Stimulated activated CD4-positive, alpha-beta T cell treated with anti-CD3 and anti-CD28 coated beads, Interleukin-15, amount 100 ng/mL, for 1 hour (primary cell): ENCODE results near the gene COL24A1.
"Not testable (repeated sequence)": the region's sequence is repeated elsewhere in the genome, so short reads cannot be mapped to it uniquely, and the experiment has no call there.

Experiments
- DNase-seq, 2 donors: peaks; one replicate each; pipeline ENCODE4 v3.0.0-alpha.2; 2020; ENCODE audit warnings: low read depth in 1 of 2, low spot score in 1 of 2

Gene COL24A1

GRCh38 chr1:86153836-86154235, 2.7 kb downstream of the COL24A1 start:
- DNase-seq: no peak

GRCh38 chr1:86152887-86153286, 3.7 kb downstream of the COL24A1 start:
- DNase-seq: no peak

DNA sequence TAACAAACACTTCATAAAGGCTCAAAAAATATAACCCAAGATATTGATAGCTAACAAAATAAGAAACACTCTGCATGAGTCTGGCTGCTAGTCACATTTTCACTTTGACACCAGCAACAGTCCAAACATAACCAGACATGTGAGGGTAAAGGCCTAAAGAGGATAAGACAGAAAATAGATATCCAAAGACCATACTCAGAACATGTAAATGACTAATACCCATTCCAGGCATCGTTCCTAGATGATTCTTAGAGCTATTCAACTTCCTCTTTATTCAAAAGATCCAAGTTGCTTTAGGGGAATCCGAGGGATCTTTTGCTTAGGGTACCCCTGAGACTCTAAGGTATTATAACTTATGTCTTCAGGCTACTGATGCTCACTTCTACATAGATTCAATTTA, 5.1 kb downstream of the COL24A1 start:
- no peak for DNase-seq

- DNase-seq: no peak
Observed at GRCh38 chr1:86150553-86151055, 6.0 kb downstream of the COL24A1 start.

GRCh38 chr1:86149591-86149990, 7.0 kb downstream of the COL24A1 start:
- no peak for DNase-seq

- no peak for DNase-seq
Observed at GRCh38 chr1:86147755-86148154, 8.8 kb downstream of the COL24A1 start.

GRCh38 chr1:86146566-86146965, 10.0 kb downstream of the COL24A1 start:
- no peak for DNase-seq

GRCh38 chr1:86140281-86140880, 16.2 kb downstream of the COL24A1 start:
- DNase-seq: no peak

GRCh38 chr1:86138746-86139145, 17.8 kb downstream of the COL24A1 start:
- DNase-seq: no peak

DNA sequence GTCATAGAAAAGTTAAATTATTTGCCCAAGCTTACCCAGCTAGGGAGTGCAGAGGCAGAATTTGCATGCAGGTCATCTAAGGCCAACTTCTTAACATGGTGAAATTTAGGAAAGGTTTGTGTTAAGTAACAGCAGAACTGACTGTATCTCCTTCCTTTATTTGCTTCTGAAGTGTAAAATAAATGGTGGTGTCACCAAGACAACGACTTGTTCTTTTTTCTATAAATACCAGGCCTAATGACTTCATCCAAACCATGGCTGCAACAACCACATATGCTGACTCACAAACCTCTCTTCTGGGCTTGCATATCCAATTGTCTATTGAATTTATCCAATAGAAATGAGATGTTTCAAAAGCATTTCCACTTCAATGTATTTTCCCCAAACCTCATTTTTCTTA, 19.1 kb downstream of the COL24A1 start:
- no peak for DNase-seq

- DNase-seq: no peak
Observed at GRCh38 chr1:86119214-86119764, 37.3 kb downstream of the COL24A1 start.

- DNase-seq: no peak
Observed at GRCh38 chr1:86114816-86115400, 41.7 kb downstream of the COL24A1 start.

- DNase-seq: no peak
Observed at GRCh38 chr1:86114236-86114635, 42.3 kb downstream of the COL24A1 start.

GRCh38 chr1:86111590-86111989, 45.0 kb downstream of the COL24A1 start:
- DNase-seq: not testable (repeated sequence)

GRCh38 chr1:86110451-86111129, 46.0 kb downstream of the COL24A1 start:
- DNase-seq: no peak

- DNase-seq: no peak
Observed at GRCh38 chr1:86105533-86105866, 51.1 kb downstream of the COL24A1 start.

DNA sequence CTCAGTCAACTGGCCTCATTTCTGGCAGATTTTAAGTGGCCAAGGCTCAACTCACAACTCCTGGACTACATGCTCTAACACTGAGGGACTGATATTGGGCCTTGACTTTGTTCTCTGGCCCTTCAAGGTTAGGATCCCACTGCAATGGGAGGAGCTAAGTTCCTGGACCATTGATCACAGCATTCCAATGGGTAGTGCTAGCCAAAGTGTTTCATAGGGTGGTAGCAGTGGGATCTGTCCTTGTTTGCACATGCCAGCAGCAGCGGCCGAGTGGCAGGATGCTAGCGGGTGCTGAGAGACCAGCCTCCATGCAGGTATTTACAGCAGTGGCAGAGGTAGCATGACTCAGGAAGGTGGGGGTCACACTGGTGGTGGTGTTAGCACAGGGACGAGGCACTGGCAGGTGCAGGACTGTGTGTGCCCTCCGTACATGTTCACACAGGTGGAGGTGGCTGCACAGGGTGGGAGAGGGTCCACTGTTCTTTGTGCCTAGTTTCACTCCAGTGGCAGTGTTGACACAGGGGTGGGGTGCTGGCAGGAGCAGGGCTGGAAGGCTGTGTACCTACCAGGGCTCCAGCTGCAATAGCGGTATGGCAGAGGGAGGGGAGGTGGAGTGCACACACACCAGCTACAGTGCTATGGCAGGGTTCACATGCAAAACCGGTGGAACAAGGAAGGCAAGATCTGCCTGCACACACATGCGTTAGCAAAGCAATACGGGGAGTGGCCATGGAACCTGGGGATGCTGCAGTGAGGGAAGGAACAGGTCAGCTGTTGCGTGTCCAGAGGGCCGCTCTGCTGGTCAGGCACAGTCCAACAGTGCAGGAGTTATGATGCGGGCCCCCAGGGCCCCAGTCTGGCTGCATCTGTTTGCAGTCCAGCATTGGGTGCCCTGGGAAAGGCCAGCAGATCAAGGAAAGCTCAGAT, 51.7 kb downstream of the COL24A1 start:
- DNase-seq: no peak

DNA sequence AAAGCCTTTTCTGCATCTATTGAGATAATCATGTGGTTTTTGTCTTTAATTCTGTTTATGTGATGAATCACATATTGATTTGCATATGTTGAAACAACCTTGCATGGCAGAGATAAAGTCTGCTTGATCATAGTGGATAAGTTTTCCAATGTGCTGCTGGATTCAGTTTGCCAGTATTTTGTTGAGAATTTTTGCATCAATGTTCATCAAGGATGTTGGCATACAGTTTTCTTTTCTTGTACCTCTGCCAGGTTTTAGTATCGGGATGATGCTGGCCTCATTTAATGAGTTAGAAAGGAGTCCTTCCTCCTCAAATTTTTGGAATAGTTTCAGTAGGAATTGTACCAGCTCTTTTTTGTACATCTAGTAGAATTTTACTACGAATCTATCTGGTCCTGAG, 55.0 kb downstream of the COL24A1 start:
- no peak for DNase-seq

GRCh38 chr1:86100401-86100800, 56.2 kb downstream of the COL24A1 start:
- DNase-seq: no peak

DNA sequence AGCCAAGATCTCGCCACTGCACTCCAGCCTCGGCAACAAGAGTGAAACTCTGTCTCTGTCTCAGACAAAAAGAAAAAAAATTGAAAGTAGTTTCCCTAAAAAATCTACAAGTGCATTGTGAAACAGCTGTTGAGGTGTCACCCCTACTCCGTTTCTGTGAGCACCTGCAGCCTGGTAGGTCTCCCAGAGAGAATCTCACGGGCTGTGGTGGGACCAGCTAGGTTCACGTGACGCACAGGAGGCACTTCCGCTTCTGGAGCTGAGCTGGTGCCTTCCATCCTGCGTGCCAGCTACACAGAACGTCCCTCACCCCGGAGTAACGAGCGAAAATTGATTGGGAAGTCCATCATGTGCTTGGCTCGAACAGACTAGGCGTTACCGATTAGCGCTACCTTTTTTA, 66.8 kb downstream of the COL24A1 start:
- DNase-seq: no peak

DNA sequence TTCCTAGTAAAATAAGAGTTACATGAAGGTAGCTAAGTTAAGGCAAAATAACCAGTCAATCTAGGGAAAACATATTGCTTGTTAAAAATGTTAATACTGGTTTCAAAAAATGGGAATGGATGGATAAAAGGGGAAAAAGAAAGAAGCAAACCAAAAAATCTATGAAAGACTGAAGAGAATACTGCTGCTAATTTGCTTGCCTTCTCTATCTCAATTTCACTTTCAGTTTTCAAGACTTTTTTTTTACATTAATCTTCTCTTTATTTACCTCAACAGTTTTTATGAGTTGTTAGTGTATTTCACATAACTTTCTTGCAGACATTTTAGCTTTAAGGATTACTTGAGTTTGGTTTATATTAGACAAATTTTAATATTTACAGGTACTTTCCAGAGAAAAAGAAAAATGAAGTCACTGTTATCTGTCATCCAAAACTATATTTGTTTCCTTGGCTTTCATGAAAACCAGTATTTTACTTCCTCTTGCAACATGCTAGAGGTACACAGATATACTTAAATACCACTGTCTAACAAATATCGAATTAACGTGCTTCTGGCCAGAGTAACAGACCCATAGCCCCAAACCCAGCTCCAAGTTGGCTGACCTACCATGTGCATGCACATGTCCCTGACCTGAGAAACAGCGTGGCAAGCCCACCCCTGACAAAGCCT, 70.7 kb downstream of the COL24A1 start:
- DNase-seq: no peak
